Large intestine (tissue), 3 donors: ENCODE measurements around the gene NABP1. TPM values are rescaled to one million over a fixed set of nuclear protein-coding genes. Genes with fewer than 3 reads are reported as not detected.

Experiments used
- DNase-seq, 2 donors: peaks; one replicate each; pipeline versions ENCODE4 v3.0.0 to v3.0.0-alpha.2; 2013
- H3K27ac ChIP-seq: one replicate; pipeline ENCODE4 v1.5.1; 2013; ENCODE audit warnings: low read length
- H3K27me3 ChIP-seq: 2 replicates; pipeline ENCODE4 v1.6.1; 2013; ENCODE audit warnings: low read length; ENCODE audit not compliant: control insufficient read depth, insufficient read depth
- H3K36me3 ChIP-seq: 2 replicates; pipeline ENCODE4 v1.6.1; 2013; ENCODE audit warnings: low read length; ENCODE audit not compliant: control insufficient read depth, insufficient read depth
- H3K4me1 ChIP-seq: one replicate; pipeline ENCODE4 v1.6.1; 2013; ENCODE audit warnings: low read length; ENCODE audit not compliant: control insufficient read depth, insufficient read depth
- H3K4me3 ChIP-seq: one replicate; pipeline ENCODE4 v1.5.1; 2013; ENCODE audit warnings: low read length
- H3K9me3 ChIP-seq: one replicate; pipeline ENCODE4 v1.6.1; 2013; ENCODE audit warnings: mild to moderate bottlenecking, low read depth, low read length, moderate library complexity; ENCODE audit not compliant: control insufficient read depth
- WGBS: methylation state at CpG from one replicate; pipeline ENCODE4 v1.1.5; 2013; ENCODE audit warnings: low lambda C conversion rate; ENCODE audit not compliant: insufficient coverage; 5-methylcytosine and 5-hydroxymethylcytosine counted together
- polyA plus RNA-seq: library from polyadenylated mRNA; unstranded; fragments of 120-200 nt; gene quantifications from one replicate; pipeline ENCODE4 v1.2.1, GENCODE V29; 2013

NABP1 gene
- polyA plus RNA-seq, 1 donor: 77.1 TPM

DNA sequence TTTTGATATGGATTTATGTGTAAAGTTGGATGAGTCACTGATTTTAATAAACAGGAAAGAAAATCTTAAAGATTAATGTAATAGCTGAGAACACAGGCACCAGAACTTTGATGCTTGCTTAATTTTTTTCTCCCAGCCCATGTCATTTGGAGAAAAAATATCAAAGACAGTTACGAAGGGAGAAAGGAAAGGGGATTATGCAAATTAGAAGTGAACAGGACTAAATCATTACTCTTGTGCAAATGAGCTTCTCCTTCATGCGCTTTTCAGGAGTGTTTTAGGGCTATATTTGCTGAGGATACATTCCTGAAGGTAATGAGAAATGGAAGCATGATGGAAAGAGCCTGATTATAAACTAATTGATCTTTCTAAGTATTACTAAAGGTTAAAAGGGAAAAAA lies 28.9 kb downstream of the NABP1 start:
- no peak for DNase-seq
- Histone ChIP-seq H3K27me3 (no peaks in the 10 kb centered on the region), H3K4me1 (no peaks in the 10 kb centered on the region), H3K36me3 (no peaks in the 10 kb centered on the region), H3K9me3 (no peaks in the 10 kb centered on the region), H3K27ac (no peak overlapping the region), H3K4me3 (no peak overlapping the region)
- 64% methylated on average over 2 of the region's 2 CpGs for WGBS

DNA sequence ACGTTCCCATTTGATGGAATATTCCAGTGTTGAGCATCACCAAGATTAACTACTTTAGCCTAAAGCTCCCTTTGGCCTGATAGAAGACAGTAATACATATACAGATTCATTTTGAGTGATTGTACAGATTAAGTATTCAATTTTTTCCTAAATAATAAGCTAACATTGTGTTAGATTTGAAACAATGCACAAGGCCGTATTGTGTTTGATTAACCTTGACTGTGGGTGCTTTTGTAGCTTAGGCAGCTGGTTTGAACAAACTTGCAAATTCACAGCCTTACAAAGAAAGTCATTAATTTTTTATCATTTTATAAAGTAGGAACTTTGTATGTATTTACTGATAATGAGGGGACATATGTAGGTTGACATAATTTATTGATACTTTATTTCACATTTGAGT lies 29.6 kb downstream of the NABP1 start:
- Histone ChIP-seq H3K27me3 (no peaks in the 10 kb centered on the region), H3K27ac (no peak overlapping the region), H3K4me3 (no peak overlapping the region), H3K36me3 (no peaks in the 10 kb centered on the region), H3K9me3 (no peaks in the 10 kb centered on the region), H3K4me1 (no peaks in the 10 kb centered on the region)
- no CpG with 5 or more reads among the region's 2 CpGs for WGBS
- no peak for DNase-seq

DNA sequence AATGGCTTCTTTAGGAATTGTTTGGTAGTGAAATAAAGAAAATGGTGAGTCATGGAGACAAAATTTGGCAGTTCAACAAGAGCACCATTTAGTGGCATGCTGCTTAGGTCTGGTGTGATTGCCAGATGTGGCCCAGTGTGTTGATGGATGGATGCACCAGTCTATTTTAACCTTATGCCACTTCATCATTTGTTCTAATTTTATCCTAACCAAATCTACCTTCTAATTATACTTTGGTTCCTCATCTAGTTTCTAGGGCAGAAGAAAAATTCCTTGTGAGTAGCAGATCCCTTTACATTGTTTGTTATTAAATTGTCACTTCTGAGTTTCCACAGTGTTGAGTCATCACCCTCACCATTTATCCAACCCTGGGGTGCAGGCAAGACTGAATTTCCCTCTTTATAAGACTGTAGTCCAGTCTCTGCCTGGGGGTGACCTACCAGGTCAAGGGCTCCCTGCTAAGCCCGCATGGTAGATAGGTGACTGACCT lies 32.5 kb downstream of the NABP1 start:
- WGBS: no CpG with 5 or more reads among the region's 1 CpG
- H3K27ac ChIP-seq: no peak overlapping the region
- no peaks in the 10 kb centered on the region for H3K4me1 ChIP-seq
- no peaks in the 10 kb centered on the region for H3K36me3 ChIP-seq
- H3K9me3 ChIP-seq: no peaks in the 10 kb centered on the region
- no peak overlapping the region for H3K4me3 ChIP-seq
- no peak for DNase-seq
- no peaks in the 10 kb centered on the region for H3K27me3 ChIP-seq

DNA sequence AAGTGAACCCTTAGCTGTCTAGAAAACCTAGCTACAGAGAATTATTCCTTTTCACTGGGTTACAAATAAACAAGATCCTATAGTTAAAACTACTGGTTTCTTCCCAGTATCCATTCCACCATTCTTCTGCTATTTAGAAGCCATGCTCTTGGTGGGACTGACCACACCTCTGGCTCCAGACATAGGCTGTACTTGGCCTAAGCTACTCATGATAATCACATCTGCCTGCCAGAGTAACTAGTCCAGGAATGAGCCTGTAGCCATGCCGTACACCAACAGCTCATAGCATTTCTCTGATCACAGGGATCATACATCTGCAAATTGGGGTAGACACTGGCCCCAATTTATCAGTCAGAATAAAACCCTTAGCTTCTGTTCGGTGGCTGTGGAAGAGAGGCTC lies 33.7 kb downstream of the NABP1 start:
- no peak for DNase-seq
- WGBS: no CpG with 5 or more reads among the region's 2 CpGs
- Histone ChIP-seq H3K4me1 (no peaks in the 10 kb centered on the region), H3K9me3 (no peaks in the 10 kb centered on the region), H3K4me3 (no peak overlapping the region), H3K27ac (no peak overlapping the region), H3K27me3 (no peaks in the 10 kb centered on the region), H3K36me3 (no peaks in the 10 kb centered on the region)

DNA sequence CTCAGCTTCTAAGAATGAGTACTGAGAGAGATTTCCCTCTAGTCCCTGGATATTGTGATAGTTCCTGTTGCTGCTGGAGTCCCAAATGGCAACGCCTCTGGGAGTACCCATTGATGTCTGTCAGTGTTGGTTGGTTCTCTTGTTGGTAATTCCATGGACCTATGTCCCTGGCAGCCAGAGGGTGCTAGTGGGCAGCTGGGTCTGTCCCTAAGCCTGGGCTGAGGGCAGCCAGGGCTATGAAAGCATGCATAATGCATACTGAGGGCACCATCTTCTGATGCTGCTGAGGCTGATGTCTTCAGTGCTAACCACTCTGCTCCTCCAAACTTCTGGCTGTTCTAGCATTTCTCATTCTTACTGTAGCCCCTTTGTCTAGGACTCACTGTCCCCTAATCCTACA lies 35.9 kb downstream of the NABP1 start:
- WGBS: no CpG with 5 or more reads among the region's 1 CpG
- Histone ChIP-seq H3K27ac (no peak overlapping the region), H3K27me3 (no peaks in the 10 kb centered on the region), H3K36me3 (no peaks in the 10 kb centered on the region), H3K4me1 (no peaks in the 10 kb centered on the region), H3K4me3 (no peak overlapping the region), H3K9me3 (no peaks in the 10 kb centered on the region)
- no peak for DNase-seq

DNA sequence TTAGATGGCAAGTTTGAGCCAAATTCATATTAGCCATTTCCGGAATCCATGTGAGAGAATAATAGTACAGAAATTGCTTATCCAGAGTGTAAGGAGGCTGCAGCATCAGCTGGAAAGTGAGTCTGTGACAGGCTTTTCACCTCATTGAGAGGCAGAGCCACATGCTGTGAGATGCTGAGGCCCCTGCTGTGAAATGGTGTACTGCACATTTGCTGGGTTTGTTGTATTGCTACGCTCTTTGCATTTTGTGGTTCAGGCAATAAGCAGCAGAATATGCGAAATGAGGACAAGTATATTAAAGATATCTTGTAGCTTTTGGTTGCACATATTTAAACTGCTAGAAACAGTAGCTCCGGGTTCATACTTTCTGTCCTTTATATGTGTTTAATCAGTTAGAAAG lies 37.0 kb downstream of the NABP1 start:
- H3K4me3 ChIP-seq: no peak overlapping the region
- no peaks in the 10 kb centered on the region for H3K27me3 ChIP-seq
- no peaks in the 10 kb centered on the region for H3K4me1 ChIP-seq
- DNase-seq: no peak
- no peaks in the 10 kb centered on the region for H3K9me3 ChIP-seq
- no peak overlapping the region for H3K27ac ChIP-seq
- no peaks in the 10 kb centered on the region for H3K36me3 ChIP-seq
- 100% methylated on average over 1 of the region's 4 CpGs for WGBS

DNA sequence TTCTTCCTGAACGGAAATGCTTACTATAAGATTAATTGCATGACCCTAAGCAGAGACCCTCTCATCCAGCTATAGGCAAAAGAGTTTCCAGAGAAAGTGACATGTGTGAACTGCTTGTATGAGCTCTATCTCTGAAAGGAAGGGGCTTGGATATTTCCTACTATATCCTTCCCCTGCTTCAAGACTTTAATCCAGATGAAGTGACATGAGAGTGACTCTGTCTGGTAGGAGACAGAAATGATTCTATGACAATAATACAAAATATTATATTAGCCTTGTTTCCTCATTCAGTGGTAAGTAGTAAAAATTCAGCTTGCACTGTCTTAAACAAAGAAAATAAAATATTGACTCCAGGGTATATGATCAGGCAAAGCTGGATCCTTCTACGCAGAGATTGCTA lies 37.5 kb downstream of the NABP1 start:
- Histone ChIP-seq H3K36me3 (no peaks in the 10 kb centered on the region), H3K4me1 (no peaks in the 10 kb centered on the region), H3K9me3 (no peaks in the 10 kb centered on the region), H3K4me3 (no peak overlapping the region), H3K27me3 (no peaks in the 10 kb centered on the region), H3K27ac (no peak overlapping the region)
- no peak for DNase-seq
- no CpG with 5 or more reads among the region's 2 CpGs for WGBS

DNA sequence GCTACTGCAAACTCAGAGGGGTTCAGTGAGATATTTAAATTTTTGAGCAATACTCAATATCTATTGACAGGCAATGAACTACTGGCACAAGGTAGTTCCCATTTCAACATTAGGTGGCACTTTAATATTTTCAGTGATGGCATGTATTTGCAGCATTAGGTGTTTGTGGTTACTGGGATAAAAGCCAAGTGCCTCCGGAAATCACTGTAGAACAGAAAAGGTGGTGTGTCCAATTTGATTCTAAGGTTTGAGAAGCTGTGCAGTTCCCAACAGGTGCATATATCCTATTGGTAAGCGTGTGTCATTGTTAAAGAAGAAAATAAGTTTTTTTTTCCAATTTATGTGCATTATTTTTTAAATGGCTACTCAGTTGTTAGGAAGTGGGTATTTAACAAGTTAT lies 41.3 kb downstream of the NABP1 start:
- 100% methylated on average over 1 of the region's 2 CpGs for WGBS
- Histone ChIP-seq H3K36me3 (no peaks in the 10 kb centered on the region), H3K4me3 (no peak overlapping the region), H3K27me3 (no peaks in the 10 kb centered on the region), H3K9me3 (no peaks in the 10 kb centered on the region), H3K27ac (no peak overlapping the region), H3K4me1 (no peaks in the 10 kb centered on the region)
- no peak for DNase-seq

DNA sequence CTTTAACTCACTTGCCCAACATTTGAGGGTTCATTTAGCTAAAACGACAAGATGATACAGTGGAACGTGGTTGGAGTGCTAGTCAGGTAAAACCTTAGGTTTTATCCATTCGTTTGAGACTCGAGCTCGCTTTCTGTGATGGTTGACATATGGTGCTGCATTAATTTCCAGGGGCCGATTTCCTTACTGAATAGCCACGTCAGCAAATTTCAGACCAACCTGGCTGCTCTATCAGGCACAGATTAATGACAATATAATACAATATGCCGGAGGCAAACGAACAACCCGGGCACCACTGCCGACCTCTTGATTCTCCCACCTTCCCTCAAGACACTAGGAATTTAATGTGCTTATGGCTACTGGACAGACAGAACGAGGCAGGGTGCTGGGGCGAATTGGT lies 42.0 kb downstream of the NABP1 start:
- no peak for DNase-seq
- Histone ChIP-seq H3K36me3 (no peaks in the 10 kb centered on the region), H3K27me3 (no peaks in the 10 kb centered on the region), H3K4me3 (no peak overlapping the region), H3K27ac (no peak overlapping the region), H3K9me3 (no peaks in the 10 kb centered on the region), H3K4me1 (no peaks in the 10 kb centered on the region)
- WGBS: 90% methylated on average over 2 of the region's 13 CpGs

DNA sequence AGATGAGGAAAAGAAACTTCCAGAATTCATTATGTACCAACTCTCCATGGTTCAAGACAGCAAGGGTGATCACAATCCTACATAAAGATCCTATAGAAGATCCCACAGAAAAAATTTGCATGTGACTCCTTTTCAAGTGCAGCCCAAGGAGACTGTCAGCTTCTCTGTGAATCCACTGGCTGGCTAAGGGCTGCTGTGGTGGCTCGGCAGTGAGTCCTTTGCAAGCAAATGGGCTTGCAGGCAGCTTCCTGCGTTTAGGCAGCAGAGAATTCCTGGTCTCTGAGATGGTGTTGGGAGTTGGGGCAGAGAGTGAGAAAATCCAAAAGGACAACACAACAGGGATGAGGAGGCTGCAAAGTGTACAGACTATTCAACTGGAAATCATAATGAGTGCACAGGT lies 43.4 kb downstream of the NABP1 start:
- Histone ChIP-seq H3K27ac (no peak overlapping the region), H3K36me3 (no peaks in the 10 kb centered on the region), H3K4me3 (no peak overlapping the region), H3K27me3 (no peaks in the 10 kb centered on the region), H3K4me1 (no peaks in the 10 kb centered on the region), H3K9me3 (no peaks in the 10 kb centered on the region)
- no CpG with 5 or more reads among the region's 2 CpGs for WGBS
- DNase-seq: no peak

DNA sequence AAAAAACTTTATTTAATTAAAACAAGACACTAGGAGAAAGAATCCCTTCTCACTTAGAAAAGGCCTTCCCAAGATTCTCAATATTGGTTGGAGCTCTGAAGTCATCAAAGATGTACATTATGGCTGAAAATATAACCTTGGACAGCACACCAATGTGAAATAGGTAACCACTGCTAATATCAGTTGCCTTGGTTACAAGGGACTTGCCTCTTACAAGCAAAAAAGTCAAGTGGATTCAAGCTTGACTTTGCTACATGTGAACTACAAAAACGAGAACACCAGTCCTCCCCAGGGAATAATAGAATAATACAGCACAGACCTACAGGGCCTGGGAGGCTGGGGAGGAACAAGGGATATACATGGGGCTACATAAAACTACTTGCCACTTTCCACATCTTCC lies 46.1 kb downstream of the NABP1 start:
- no peak overlapping the region for H3K27ac ChIP-seq
- H3K4me3 ChIP-seq: no peak overlapping the region
- H3K4me1 ChIP-seq: peaks cover under 1% of the 10 kb centered on the region
- WGBS: no CpG with 5 or more reads among the region's 1 CpG
- DNase-seq: no peak
- no peaks in the 10 kb centered on the region for H3K36me3 ChIP-seq
- no peaks in the 10 kb centered on the region for H3K9me3 ChIP-seq
- no peaks in the 10 kb centered on the region for H3K27me3 ChIP-seq
